ENCODE results near the gene GNAO1. TPM values are rescaled to one million over a fixed set of nuclear protein-coding genes. Genes with fewer than 3 reads are reported as not detected.

GNAO1 gene
- total RNA-seq, 1 experiment from 2014 or later, result not detected

- ATAC-seq (no peak), DNase-seq (no peak)
- TF ChIP-seq EZH2 (IDR thresholded peaks at IDR 0.05; ENCODE audit: low read length, unreplicated experiment), result no peak
- no peak for TF ChIP-seq CTCF (conservative IDR thresholded peaks at IDR 0.05; ENCODE audit: low read depth, low read length)
- TF ChIP-seq EZH2phosphoT487 (IDR thresholded peaks at IDR 0.05; ENCODE audit: borderline replicate concordance, low read length), result no peak
- Histone ChIP-seq H2AFZ (ENCODE audit: low read length) (no peak overlapping the region), H3K9me2 (replicated peaks; ENCODE audit: low read length) (no peaks in the 10 kb centered on the region), H4K20me1 (ENCODE audit: low read length) (no peaks in the 10 kb centered on the region), H3K9me3 (ENCODE audit: low read length) (no peaks in the 10 kb centered on the region), H3K4me3 (ENCODE audit: low read length) (no peak overlapping the region), H3K27me3 (ENCODE audit: low read length) (peaks cover 33% of the 10 kb centered on the region), H3K79me2 (ENCODE audit: low read length) (no peaks in the 10 kb centered on the region), H3K36me3 (ENCODE audit: low read depth, low read length) (no peaks in the 10 kb centered on the region), H3K27ac (ENCODE audit: low read length) (no peak overlapping the region), H3K4me2 (ENCODE audit: low read length) (no peak overlapping the region), H3F3A (ENCODE audit: low read length, unreplicated experiment) (no peaks in the 10 kb centered on the region), H3K4me1 (ENCODE audit: insufficient read depth, low read length) (no peaks in the 10 kb centered on the region), H3K9ac (ENCODE audit: low read length) (no peak overlapping the region)
- BruUV-seq (replicated peaks), result no TSS peak
- intact Hi-C loops (cut with micrococcal nuclease), result no loop called here
- CTCF ChIA-PET, result no interaction called here
- POLR2A ChIA-PET (ENCODE audit: unreplicated experiment), result no interaction called here
These were observed 115.6 kb downstream of the GNAO1 start for GRCh38 chr16:56306690-56307533.

- H3K9me3 ChIP-seq (ENCODE audit: low read length), result no peaks in the 10 kb centered on the region
- H3K9ac ChIP-seq (ENCODE audit: low read length), result no peak overlapping the region
- no peak for ATAC-seq
- intact Hi-C loops (cut with micrococcal nuclease), result no loop called here
- ChIA-PET POLR2A (ENCODE audit: unreplicated experiment) (no interaction called here), CTCF (no interaction called here)
- no peaks in the 10 kb centered on the region for H3K36me3 ChIP-seq (ENCODE audit: low read depth, low read length)
- H4K20me1 ChIP-seq (ENCODE audit: low read length), result no peaks in the 10 kb centered on the region
- no peak overlapping the region for H3K4me3 ChIP-seq (ENCODE audit: low read length)
- peaks cover 33% of the 10 kb centered on the region for H3K27me3 ChIP-seq (ENCODE audit: low read length)
- H3F3A ChIP-seq (ENCODE audit: low read length, unreplicated experiment), result no peaks in the 10 kb centered on the region
- BruUV-seq (replicated peaks), result no TSS peak
- TF ChIP-seq EZH2phosphoT487 (IDR thresholded peaks at IDR 0.05; ENCODE audit: borderline replicate concordance, low read length), result no peak
- no peak for TF ChIP-seq EZH2 (IDR thresholded peaks at IDR 0.05; ENCODE audit: low read length, unreplicated experiment)
- TF ChIP-seq CTCF (conservative IDR thresholded peaks at IDR 0.05; ENCODE audit: low read depth, low read length), result no peak
- no peak overlapping the region for H2AFZ ChIP-seq (ENCODE audit: low read length)
- H3K4me2 ChIP-seq (ENCODE audit: low read length), result no peak overlapping the region
- DNase-seq, result no peak
- H3K79me2 ChIP-seq (ENCODE audit: low read length), result no peaks in the 10 kb centered on the region
- H3K27ac ChIP-seq (ENCODE audit: low read length), result no peak overlapping the region
- H3K4me1 ChIP-seq (ENCODE audit: insufficient read depth, low read length), result no peaks in the 10 kb centered on the region
- H3K9me2 ChIP-seq (replicated peaks; ENCODE audit: low read length), result no peaks in the 10 kb centered on the region
These were observed 116.2 kb downstream of the GNAO1 start for GRCh38 chr16:56307534-56307873.

DNA sequence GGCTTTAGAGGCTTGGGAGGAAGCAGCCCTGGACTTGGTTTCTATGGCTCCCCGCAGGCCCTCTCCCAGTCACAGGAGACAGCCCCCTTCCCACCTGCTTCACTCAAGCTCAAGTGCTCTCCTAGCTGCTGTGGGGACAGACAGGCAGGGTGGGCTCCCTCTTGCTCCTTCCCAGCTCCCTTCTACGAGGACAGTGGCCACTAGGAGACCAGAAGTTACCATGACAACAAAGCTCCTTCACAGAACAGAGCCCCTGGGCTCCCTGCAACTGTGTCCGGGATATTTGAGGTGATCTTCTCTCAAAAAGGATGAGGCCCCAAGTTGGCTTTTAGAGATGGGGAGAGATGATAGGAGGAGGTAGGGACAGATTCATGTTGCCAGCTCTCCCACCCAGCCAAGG lies 117.7 kb downstream of the GNAO1 start:
- TF ChIP-seq EZH2 (IDR thresholded peaks at IDR 0.05; ENCODE audit: low read length, unreplicated experiment) (no peak), CTCF (conservative IDR thresholded peaks at IDR 0.05; ENCODE audit: low read depth, low read length) (no peak), EZH2phosphoT487 (IDR thresholded peaks at IDR 0.05; ENCODE audit: borderline replicate concordance, low read length) (no peak)
- H3K27me3 ChIP-seq (ENCODE audit: low read length), result peaks cover 24% of the 10 kb centered on the region
- no peaks in the 10 kb centered on the region for H3K9me2 ChIP-seq (replicated peaks; ENCODE audit: low read length)
- no peaks in the 10 kb centered on the region for H3K9me3 ChIP-seq (ENCODE audit: low read length)
- no peak overlapping the region for H3K9ac ChIP-seq (ENCODE audit: low read length)
- DNase-seq (no peak), ATAC-seq (no peak)
- H2AFZ ChIP-seq (ENCODE audit: low read length), result no peak overlapping the region
- no peak overlapping the region for H3K4me2 ChIP-seq (ENCODE audit: low read length)
- H3F3A ChIP-seq (ENCODE audit: low read length, unreplicated experiment), result no peaks in the 10 kb centered on the region
- CTCF ChIA-PET, result no interaction called here
- H3K27ac ChIP-seq (ENCODE audit: low read length), result no peak overlapping the region
- no peak overlapping the region for H3K4me3 ChIP-seq (ENCODE audit: low read length)
- no peaks in the 10 kb centered on the region for H3K4me1 ChIP-seq (ENCODE audit: insufficient read depth, low read length)
- H3K36me3 ChIP-seq (ENCODE audit: low read depth, low read length), result no peaks in the 10 kb centered on the region
- no TSS peak for BruUV-seq (replicated peaks)
- intact Hi-C loops (cut with micrococcal nuclease), result no loop called here
- H4K20me1 ChIP-seq (ENCODE audit: low read length), result no peaks in the 10 kb centered on the region
- H3K79me2 ChIP-seq (ENCODE audit: low read length), result no peaks in the 10 kb centered on the region
- POLR2A ChIA-PET (ENCODE audit: unreplicated experiment), result no interaction called here

Data from PC-3 (cell line).